Ishikawa (cell line): ENCODE measurements around the gene FIG4.

Source experiments
- CEBPB ChIP-seq: IDR thresholded peaks from 2 replicates; pipeline ENCODE4 v1.6.1; 2012
- CREB1 ChIP-seq: IDR thresholded peaks from 2 replicates; pipeline ENCODE4 v1.6.1; 2012; ENCODE audit warnings: low read depth
- EGR1 ChIP-seq: IDR thresholded peaks from 2 replicates; pipeline ENCODE4 v1.6.1; 2012
- EP300 ChIP-seq: IDR thresholded peaks from 2 replicates; pipeline ENCODE4 v1.6.1; 2012; ENCODE audit warnings: borderline replicate concordance
- FOXM1 ChIP-seq: IDR thresholded peaks from 2 replicates; pipeline ENCODE4 v1.6.1; 2012; ENCODE audit warnings: low read depth, borderline replicate concordance
- MAX ChIP-seq: IDR thresholded peaks from 2 replicates; pipeline ENCODE4 v1.6.1; 2012
- NFIC ChIP-seq: IDR thresholded peaks from 2 replicates; pipeline ENCODE4 v1.6.1; 2012
- RAD21 ChIP-seq: IDR thresholded peaks from 2 replicates; pipeline ENCODE4 v1.6.1; 2012; ENCODE audit warnings: low read depth
- REST ChIP-seq: IDR thresholded peaks from 2 replicates; pipeline ENCODE4 v1.6.1; 2012; ENCODE audit warnings: low read depth, mild to moderate bottlenecking
- TAF1 ChIP-seq: IDR thresholded peaks from 2 replicates; pipeline ENCODE4 v1.6.1; 2012; ENCODE audit warnings: low read depth, mild to moderate bottlenecking
- TCF12 ChIP-seq: IDR thresholded peaks from 2 replicates; pipeline ENCODE4 v1.6.1; 2012; ENCODE audit warnings: low read depth
- TEAD4 ChIP-seq: IDR thresholded peaks from 2 replicates; pipeline ENCODE4 v1.6.1; 2012
- USF1 ChIP-seq: IDR thresholded peaks from 2 replicates; pipeline ENCODE4 v1.6.1; 2012
- YY1 ChIP-seq: IDR thresholded peaks from 2 replicates; pipeline ENCODE4 v1.6.1; 2012; ENCODE audit warnings: low read depth
- ZBTB7A ChIP-seq: IDR thresholded peaks from 2 replicates; pipeline ENCODE4 v1.6.1; 2012; ENCODE audit warnings: low read depth

Gene FIG4

GRCh38 chr6:109808837-109809236, 117.7 kb downstream of the FIG4 start:
- TF ChIP-seq NFIC, result no peak
- no peak for TF ChIP-seq YY1
- no peak for TF ChIP-seq CEBPB
- TF ChIP-seq EP300, result no peak
- no peak for TF ChIP-seq CREB1
- TF ChIP-seq TAF1, result no peak
- no peak for TF ChIP-seq USF1

GRCh38 chr6:109815054-109815453, 124.0 kb downstream of the FIG4 start:
- TF ChIP-seq YY1 (no peak), EP300 (no peak)

- TF ChIP-seq CREB1, result no peak
Observed at GRCh38 chr6:109816452-109817374, 125.6 kb downstream of the FIG4 start.

GRCh38 chr6:109820706-109821350, 129.7 kb downstream of the FIG4 start:
- no peak for TF ChIP-seq EP300

GRCh38 chr6:109821428-109821827, 130.3 kb downstream of the FIG4 start:
- TF ChIP-seq TAF1, result no peak
- TF ChIP-seq NFIC, result no peak
- no peak for TF ChIP-seq EGR1
- TF ChIP-seq CREB1, result no peak
- TF ChIP-seq EP300, result no peak

GRCh38 chr6:109824105-109824504, 133.0 kb downstream of the FIG4 start:
- TF ChIP-seq EP300 (no peak), CREB1 (no peak), EGR1 (no peak), RAD21 (no peak), ZBTB7A (no peak), YY1 (no peak), CEBPB (no peak), MAX (no peak), TAF1 (no peak), FOXM1 (no peak), NFIC (no peak), REST (no peak), USF1 (no peak), TCF12 (no peak), TEAD4 (no peak)

GRCh38 chr6:109826551-109826950, 135.5 kb downstream of the FIG4 start:
- TF ChIP-seq CREB1, result no peak
- no peak for TF ChIP-seq EP300
- TF ChIP-seq FOXM1, result no peak
- TF ChIP-seq NFIC, result no peak
- no peak for TF ChIP-seq ZBTB7A
- TF ChIP-seq EGR1, result no peak
- TF ChIP-seq REST, result no peak
- TF ChIP-seq TEAD4, result no peak
- no peak for TF ChIP-seq YY1
- no peak for TF ChIP-seq CEBPB
- no peak for TF ChIP-seq TAF1
- no peak for TF ChIP-seq USF1
- TF ChIP-seq TCF12, result no peak
